HG03103 (cell line): Measurements from ENCODE around the gene PRND.
"Not testable (repeated sequence)": the region's sequence is repeated elsewhere in the genome, so short reads cannot be mapped to it uniquely, and the experiment has no call there.

ENCODE experiments used
- ATAC-seq: cut with Tn5 transposase; IDR thresholded peaks from one replicate; pipeline ENCODE4 v1.9.1; 2021; ENCODE audit warnings: low read depth; ENCODE audit not compliant: unreplicated experiment

The PRND gene

GRCh38 chr20:4721719-4722118 is at the start of gene PRND:
Gene PRND (plus strand): TSS chr20:4721909. CDS start chr20:4724552, 2,643 bp downstream.
- ATAC-seq, result no peak

GRCh38 chr20:4672948-4673347 is 48.8 kb upstream of the PRND start:
- ATAC-seq, result no peak

- ATAC-seq, result no peak
Measured at GRCh38 chr20:4673371-4674001, 48.2 kb upstream of the PRND start.

GRCh38 chr20:4674672-4675071 is 47.0 kb upstream of the PRND start:
- no peak for ATAC-seq

GRCh38 chr20:4677846-4678245 is 43.9 kb upstream of the PRND start:
- no peak for ATAC-seq

GRCh38 chr20:4681401-4681800 is 40.3 kb upstream of the PRND start:
- no peak for ATAC-seq

- ATAC-seq, result no peak
Measured at GRCh38 chr20:4681991-4682401, 39.7 kb upstream of the PRND start.

GRCh38 chr20:4682682-4683081 is 39.0 kb upstream of the PRND start:
- ATAC-seq, result no peak

- ATAC-seq, result no peak
Measured at GRCh38 chr20:4683261-4683660, 38.4 kb upstream of the PRND start.

GRCh38 chr20:4684837-4685413 is 36.8 kb upstream of the PRND start:
- ATAC-seq, result no peak

- ATAC-seq, result no peak
Measured at GRCh38 chr20:4685923-4686221, 35.8 kb upstream of the PRND start.

- no peak for ATAC-seq
Measured at GRCh38 chr20:4688305-4688704, 33.4 kb upstream of the PRND start.

- ATAC-seq, result no peak
Measured at GRCh38 chr20:4689220-4689619, 32.5 kb upstream of the PRND start.

GRCh38 chr20:4691753-4692152 is 30.0 kb upstream of the PRND start:
- no peak for ATAC-seq

- ATAC-seq, result no peak
Measured at GRCh38 chr20:4694076-4694475, 27.6 kb upstream of the PRND start.

- ATAC-seq, result no peak
Measured at GRCh38 chr20:4697189-4697830, 24.4 kb upstream of the PRND start.

- no peak for ATAC-seq
Measured at GRCh38 chr20:4697831-4698221, 23.9 kb upstream of the PRND start.

- ATAC-seq, result no peak
Measured at GRCh38 chr20:4699216-4699615, 22.5 kb upstream of the PRND start.

GRCh38 chr20:4699957-4700356 is 21.8 kb upstream of the PRND start:
- no peak for ATAC-seq

GRCh38 chr20:4702562-4703280 is 19.0 kb upstream of the PRND start:
- ATAC-seq, result no peak

GRCh38 chr20:4703281-4703676 is 18.4 kb upstream of the PRND start:
- no peak for ATAC-seq

- not testable (repeated sequence) for ATAC-seq
Measured at GRCh38 chr20:4706941-4707340, 14.8 kb upstream of the PRND start.
